ENCODE measurements around the gene KBTBD4.

DNA sequence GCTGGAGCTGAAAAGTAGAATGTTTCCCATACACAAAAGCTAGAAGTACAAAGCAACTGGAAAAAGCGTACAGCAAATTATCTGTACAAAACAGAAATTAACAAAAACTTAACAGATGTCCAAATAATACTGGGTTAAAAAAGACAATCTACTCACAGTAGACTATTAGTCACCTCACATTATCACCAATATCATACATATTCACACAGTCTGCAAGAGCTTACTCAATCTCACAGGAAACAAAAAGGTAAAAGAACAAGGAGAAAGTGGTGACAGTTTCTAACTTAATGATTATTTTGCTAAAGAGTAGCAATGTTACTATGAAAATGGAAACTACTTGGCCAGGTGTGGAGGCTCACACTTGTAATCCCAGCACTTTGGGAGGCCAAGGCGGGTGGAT lies 37.7 kb downstream of the KBTBD4 start:
- TF ChIP-seq, protein P1, sequence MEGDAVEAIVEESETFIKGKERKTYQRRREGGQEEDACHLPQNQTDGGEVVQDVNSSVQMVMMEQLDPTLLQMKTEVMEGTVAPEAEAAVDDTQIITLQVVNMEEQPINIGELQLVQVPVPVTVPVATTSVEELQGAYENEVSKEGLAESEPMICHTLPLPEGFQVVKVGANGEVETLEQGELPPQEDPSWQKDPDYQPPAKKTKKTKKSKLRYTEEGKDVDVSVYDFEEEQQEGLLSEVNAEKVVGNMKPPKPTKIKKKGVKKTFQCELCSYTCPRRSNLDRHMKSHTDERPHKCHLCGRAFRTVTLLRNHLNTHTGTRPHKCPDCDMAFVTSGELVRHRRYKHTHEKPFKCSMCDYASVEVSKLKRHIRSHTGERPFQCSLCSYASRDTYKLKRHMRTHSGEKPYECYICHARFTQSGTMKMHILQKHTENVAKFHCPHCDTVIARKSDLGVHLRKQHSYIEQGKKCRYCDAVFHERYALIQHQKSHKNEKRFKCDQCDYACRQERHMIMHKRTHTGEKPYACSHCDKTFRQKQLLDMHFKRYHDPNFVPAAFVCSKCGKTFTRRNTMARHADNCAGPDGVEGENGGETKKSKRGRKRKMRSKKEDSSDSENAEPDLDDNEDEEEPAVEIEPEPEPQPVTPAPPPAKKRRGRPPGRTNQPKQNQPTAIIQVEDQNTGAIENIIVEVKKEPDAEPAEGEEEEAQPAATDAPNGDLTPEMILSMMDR (IDR thresholded peaks at IDR 0.05; ENCODE audit: low read length), result no peak
- TF ChIP-seq EZH2 (IDR thresholded peaks at IDR 0.05; ENCODE audit: borderline replicate concordance, low read length), result no peak

Data from OCI-LY1 (cell line).